H1 (cell line): ENCODE results near the gene ARHGEF4.

ENCODE experiments used
- BACH1 ChIP-seq: IDR thresholded peaks from 2 replicates; pipeline ENCODE4 v1.6.1; 2012; ENCODE audit warnings: low read length, improper control_type of control experiment
- CEBPB ChIP-seq: IDR thresholded peaks from 2 replicates; pipeline ENCODE4 v1.6.1; 2012; ENCODE audit warnings: low read depth, low read length
- CREB1 ChIP-seq: IDR thresholded peaks from 2 replicates; pipeline ENCODE4 v1.6.1; 2012; ENCODE audit warnings: inconsistent platforms
- EP300 ChIP-seq, 2 experiments: IDR thresholded peaks; 1 replicate in 1 of 2; 2 replicates in 1 of 2; pipeline ENCODE4 v1.6.1; 2011 to 2012; ENCODE audit warnings: low read depth in 2 of 2, low read length in 2 of 2, mild to moderate bottlenecking in 2 of 2, borderline replicate concordance in 1 of 2, inconsistent platforms in 1 of 2, moderate library complexity in 1 of 2
- EZH2 ChIP-seq: fragments of 200-600 bp; sonication (generic); IDR thresholded peaks from 2 replicates; pipeline ENCODE4 v1.7.1; 2012; ENCODE audit warnings: low read depth, mild to moderate bottlenecking, moderate library complexity, low read length, inconsistent platforms; ENCODE audit not compliant: severe bottlenecking
- JUND ChIP-seq: IDR thresholded peaks from 2 replicates; pipeline ENCODE4 v1.6.1; 2011; ENCODE audit warnings: mild to moderate bottlenecking, improper control_type of control experiment, low read length
- KDM1A ChIP-seq: fragments of 200-600, 300-600 bp; sonication (generic); IDR thresholded peaks from 2 replicates; pipeline ENCODE4 v1.7.1; 2016; ENCODE audit warnings: mild to moderate bottlenecking, low read length, borderline replicate concordance
- KDM5A ChIP-seq: fragments of 200-600 bp; IDR thresholded peaks from 2 replicates; pipeline ENCODE4 v1.7.1; 2012; ENCODE audit warnings: mild to moderate bottlenecking, low read length, inconsistent platforms, mixed read lengths
- RXRA ChIP-seq: IDR thresholded peaks from 2 replicates; pipeline ENCODE4 v1.6.1; 2011; ENCODE audit warnings: low read depth, mild to moderate bottlenecking, low read length, moderate library complexity; ENCODE audit not compliant: insufficient read depth
- SRF ChIP-seq: IDR thresholded peaks from 2 replicates; pipeline ENCODE4 v1.6.1; 2011; ENCODE audit warnings: mild to moderate bottlenecking, low read depth, low read length, moderate library complexity
- TF ChIP-seq, protein P1 (sequence below), 3 experiments: IDR thresholded peaks; 1 replicate in 2 of 3; 2 replicates in 1 of 3; pipeline versions ENCODE4 v1.5.1 to v1.6.1; 2011; ENCODE audit warnings: low read length in 3 of 3, mild to moderate bottlenecking in 3 of 3, inconsistent platforms in 2 of 3, low read depth in 1 of 3, moderate library complexity in 1 of 3; ENCODE audit not compliant: insufficient read depth in 1 of 3; ENCODE audit errors: control extremely low read depth in 1 of 3
- TF ChIP-seq, protein P2 (sequence below): IDR thresholded peaks from 2 replicates; pipeline ENCODE4 v1.6.1; 2011; ENCODE audit warnings: low read length, improper control_type of control experiment
- TF ChIP-seq, protein P3 (sequence below): IDR thresholded peaks from 2 replicates; pipeline ENCODE4 v1.6.1; 2012; ENCODE audit warnings: inconsistent platforms

DNA sequence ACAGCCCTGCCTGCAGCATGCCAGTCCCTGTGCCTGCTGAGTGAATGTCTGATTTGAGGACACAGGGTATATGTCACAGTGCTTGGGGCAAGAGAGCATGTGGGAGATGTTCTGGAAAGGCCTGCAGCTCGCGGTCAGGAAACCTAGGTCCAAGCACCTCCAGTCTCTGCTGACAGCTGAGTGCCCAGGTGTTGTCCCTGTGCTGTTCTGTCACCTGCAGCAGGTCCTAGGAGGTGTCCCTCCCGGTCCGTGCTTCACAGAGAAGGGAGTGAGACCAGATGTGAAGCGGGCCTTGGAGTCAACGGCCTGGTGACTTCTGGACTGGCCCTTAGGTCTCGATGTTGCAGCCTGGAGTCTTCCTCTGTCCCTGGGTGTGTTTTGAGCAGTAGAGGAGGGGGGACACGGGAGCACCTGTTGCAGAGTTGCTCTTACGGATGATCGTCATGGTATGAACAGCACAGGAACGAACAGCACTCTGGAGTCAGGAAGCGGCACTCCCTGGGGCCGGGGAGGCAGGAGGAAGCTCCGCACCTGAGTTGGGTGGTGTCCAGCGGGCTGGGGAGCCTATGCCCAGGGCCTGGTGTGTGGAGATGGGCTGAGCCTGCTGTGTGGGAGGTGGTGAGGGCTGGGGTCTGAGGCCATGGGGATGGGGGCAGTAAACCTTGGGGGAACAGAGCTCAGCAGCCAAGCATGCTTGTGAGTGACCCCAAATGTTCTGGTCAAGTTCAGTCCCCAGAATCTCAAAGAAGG, 21.6 kb upstream of the ARHGEF4 start:
- TF ChIP-seq EZH2, result no peak
- no peak for TF ChIP-seq EP300 (IDR thresholded peaks at IDR 0.05; ENCODE audit: borderline replicate concordance in 1 of 2, low read depth in 2 of 2, low read length in 2 of 2)
- no peak for TF ChIP-seq CEBPB
- TF ChIP-seq, protein P1, sequence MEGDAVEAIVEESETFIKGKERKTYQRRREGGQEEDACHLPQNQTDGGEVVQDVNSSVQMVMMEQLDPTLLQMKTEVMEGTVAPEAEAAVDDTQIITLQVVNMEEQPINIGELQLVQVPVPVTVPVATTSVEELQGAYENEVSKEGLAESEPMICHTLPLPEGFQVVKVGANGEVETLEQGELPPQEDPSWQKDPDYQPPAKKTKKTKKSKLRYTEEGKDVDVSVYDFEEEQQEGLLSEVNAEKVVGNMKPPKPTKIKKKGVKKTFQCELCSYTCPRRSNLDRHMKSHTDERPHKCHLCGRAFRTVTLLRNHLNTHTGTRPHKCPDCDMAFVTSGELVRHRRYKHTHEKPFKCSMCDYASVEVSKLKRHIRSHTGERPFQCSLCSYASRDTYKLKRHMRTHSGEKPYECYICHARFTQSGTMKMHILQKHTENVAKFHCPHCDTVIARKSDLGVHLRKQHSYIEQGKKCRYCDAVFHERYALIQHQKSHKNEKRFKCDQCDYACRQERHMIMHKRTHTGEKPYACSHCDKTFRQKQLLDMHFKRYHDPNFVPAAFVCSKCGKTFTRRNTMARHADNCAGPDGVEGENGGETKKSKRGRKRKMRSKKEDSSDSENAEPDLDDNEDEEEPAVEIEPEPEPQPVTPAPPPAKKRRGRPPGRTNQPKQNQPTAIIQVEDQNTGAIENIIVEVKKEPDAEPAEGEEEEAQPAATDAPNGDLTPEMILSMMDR (IDR thresholded peaks at IDR 0.05; ENCODE audit: control extremely low read depth in 1 of 3, insufficient read depth in 1 of 3, low read depth in 1 of 3, low read length in 3 of 3), result no peak
- TF ChIP-seq SRF, result no peak
- TF ChIP-seq BACH1, result no peak
- TF ChIP-seq CREB1, result no peak
- TF ChIP-seq JUND, result no peak
- TF ChIP-seq, protein P2, sequence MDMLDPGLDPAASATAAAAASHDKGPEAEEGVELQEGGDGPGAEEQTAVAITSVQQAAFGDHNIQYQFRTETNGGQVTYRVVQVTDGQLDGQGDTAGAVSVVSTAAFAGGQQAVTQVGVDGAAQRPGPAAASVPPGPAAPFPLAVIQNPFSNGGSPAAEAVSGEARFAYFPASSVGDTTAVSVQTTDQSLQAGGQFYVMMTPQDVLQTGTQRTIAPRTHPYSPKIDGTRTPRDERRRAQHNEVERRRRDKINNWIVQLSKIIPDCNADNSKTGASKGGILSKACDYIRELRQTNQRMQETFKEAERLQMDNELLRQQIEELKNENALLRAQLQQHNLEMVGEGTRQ, result no peak
- TF ChIP-seq RXRA, result no peak
- no peak for TF ChIP-seq KDM1A
- TF ChIP-seq, protein P3, sequence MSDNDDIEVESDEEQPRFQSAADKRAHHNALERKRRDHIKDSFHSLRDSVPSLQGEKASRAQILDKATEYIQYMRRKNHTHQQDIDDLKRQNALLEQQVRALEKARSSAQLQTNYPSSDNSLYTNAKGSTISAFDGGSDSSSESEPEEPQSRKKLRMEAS, result no peak
- TF ChIP-seq KDM5A, result no peak
